ENCODE measurements around the gene MACROD2.

- TF ChIP-seq CTCF (IDR thresholded peaks at IDR 0.05): no peak
- TF ChIP-seq POLR2A (IDR thresholded peaks at IDR 0.05): no peak
Observed at GRCh38 chr20:15597306-15597705, 1602.0 kb downstream of the MACROD2 start.

All from suprapubic skin (tissue), 3 donors.